Mesenchymal stem cell (in vitro differentiated cells and primary cell): ENCODE data around the gene TSPEAR.
"Not testable (repeated sequence)": the region's sequence is repeated elsewhere in the genome, so short reads cannot be mapped to it uniquely, and the experiment has no call there.

Source experiments
- DNase-seq: peaks from one replicate; pipeline ENCODE4 v3.0.0-alpha.2; 2013
- H2AFZ ChIP-seq: one replicate; pipeline ENCODE4 v1.6.1; 2013; ENCODE audit warnings: low read depth, mild to moderate bottlenecking, control low read depth, inconsistent platforms, low read length, moderate library complexity
- H2AK5ac ChIP-seq: 2 replicates; pipeline ENCODE4 v1.6.1; 2013; ENCODE audit warnings: low read length, moderate library complexity, mild to moderate bottlenecking, inconsistent platforms; ENCODE audit not compliant: severe bottlenecking
- H2BK120ac ChIP-seq: one replicate; pipeline ENCODE4 v1.6.1; 2013; ENCODE audit warnings: low read depth, mild to moderate bottlenecking, inconsistent platforms, low read length, moderate library complexity
- H2BK12ac ChIP-seq, 2 experiments: one replicate each; pipeline ENCODE4 v1.6.1; 2013; ENCODE audit warnings: inconsistent platforms in 2 of 2, low read length in 2 of 2, mild to moderate bottlenecking in 2 of 2, moderate library complexity in 2 of 2, control low read depth in 1 of 2
- H2BK15ac ChIP-seq: one replicate; pipeline ENCODE4 v1.6.1; 2013; ENCODE audit warnings: mild to moderate bottlenecking, low read depth, inconsistent platforms; ENCODE audit not compliant: poor library complexity, severe bottlenecking
- H2BK5ac ChIP-seq: 2 replicates; pipeline ENCODE4 v1.6.1; 2013; ENCODE audit warnings: low read depth, mild to moderate bottlenecking, low read length, control low read depth, inconsistent platforms; ENCODE audit not compliant: poor library complexity, severe bottlenecking
- H3K14ac ChIP-seq, 2 experiments: one replicate each; pipeline ENCODE4 v1.6.1; 2013; ENCODE audit warnings: inconsistent platforms in 2 of 2, low read length in 2 of 2, control low read depth in 1 of 2, mild to moderate bottlenecking in 1 of 2, moderate library complexity in 1 of 2
- H3K18ac ChIP-seq, 2 experiments: one replicate each; pipeline ENCODE4 v1.6.1; 2013; ENCODE audit warnings: inconsistent platforms in 2 of 2, low read length in 2 of 2, control low read depth in 1 of 2, low read depth in 1 of 2, mild to moderate bottlenecking in 1 of 2
- H3K23ac ChIP-seq, 2 experiments: one replicate each; pipeline ENCODE4 v1.6.1; 2013; ENCODE audit warnings: inconsistent platforms in 2 of 2, low read length in 2 of 2, mild to moderate bottlenecking in 2 of 2, moderate library complexity in 2 of 2, control low read depth in 1 of 2
- H3K27ac ChIP-seq: 2 replicates; pipeline ENCODE4 v1.5.1; 2013; ENCODE audit warnings: mild to moderate bottlenecking, moderate library complexity, low read length, control low read depth, inconsistent platforms; ENCODE audit not compliant: poor library complexity, severe bottlenecking
- H3K27me3 ChIP-seq, 2 experiments: 2 replicates each; pipeline versions ENCODE4 v1.6.1 to v1.7.0; 2013; ENCODE audit warnings: low read length in 2 of 2, mild to moderate bottlenecking in 2 of 2, moderate library complexity in 2 of 2, control low read depth in 1 of 2, inconsistent platforms in 1 of 2; ENCODE audit not compliant: control insufficient read depth in 1 of 2, insufficient read depth in 1 of 2
- H3K36me3 ChIP-seq, 2 experiments: 2 replicates each; pipeline versions ENCODE4 v1.6.1 to v1.7.0; 2013; ENCODE audit warnings: low read length in 2 of 2, control low read depth in 1 of 2, inconsistent platforms in 1 of 2, low read depth in 1 of 2, mild to moderate bottlenecking in 1 of 2; ENCODE audit not compliant: insufficient read depth in 2 of 2, control insufficient read depth in 1 of 2
- H3K4ac ChIP-seq, 2 experiments: one replicate each; pipeline ENCODE4 v1.6.1; 2013; ENCODE audit warnings: inconsistent platforms in 2 of 2, low read length in 2 of 2, mild to moderate bottlenecking in 2 of 2, moderate library complexity in 2 of 2, control low read depth in 1 of 2, low read depth in 1 of 2
- H3K4me1 ChIP-seq: 2 replicates; pipeline ENCODE4 v1.6.1; 2013; ENCODE audit warnings: low read depth, low read length, control low read depth; ENCODE audit not compliant: control insufficient read depth, insufficient read depth
- H3K4me2 ChIP-seq: 2 replicates; pipeline ENCODE4 v1.6.1; 2013; ENCODE audit warnings: low read length, mild to moderate bottlenecking, inconsistent platforms; ENCODE audit not compliant: poor library complexity, severe bottlenecking
- H3K4me3 ChIP-seq, 2 experiments: 2 replicates each; pipeline versions ENCODE4 v1.5.1 to v1.7.0; 2013; ENCODE audit warnings: low read length in 2 of 2, mild to moderate bottlenecking in 2 of 2, control low read depth in 1 of 2, low read depth in 1 of 2; ENCODE audit not compliant: insufficient read depth in 1 of 2
- H3K79me1 ChIP-seq: replicated peaks from 2 replicates; pipeline ENCODE4 v1.6.1; 2013; ENCODE audit warnings: mild to moderate bottlenecking, control low read depth, low read length, inconsistent platforms; ENCODE audit not compliant: poor library complexity, severe bottlenecking
- H3K9ac ChIP-seq: 2 replicates; pipeline ENCODE4 v1.7.0; 2013; ENCODE audit warnings: mild to moderate bottlenecking, low read length, moderate library complexity
- H3K9me3 ChIP-seq: 2 replicates; pipeline ENCODE4 v1.7.0; 2013; ENCODE audit warnings: mild to moderate bottlenecking, low read length; ENCODE audit not compliant: control insufficient read depth
- H4K8ac ChIP-seq: one replicate; pipeline ENCODE4 v1.6.1; 2013; ENCODE audit warnings: inconsistent platforms, mild to moderate bottlenecking, low read length, moderate library complexity
- H4K91ac ChIP-seq: one replicate; pipeline ENCODE4 v1.6.1; 2013; ENCODE audit warnings: mild to moderate bottlenecking, low read length, inconsistent platforms
- WGBS: methylation state at CpG from one replicate; pipeline ENCODE4 v1.1.7; 2013; ENCODE audit warnings: mixed read lengths; 5-methylcytosine and 5-hydroxymethylcytosine counted together

The TSPEAR gene

DNA sequence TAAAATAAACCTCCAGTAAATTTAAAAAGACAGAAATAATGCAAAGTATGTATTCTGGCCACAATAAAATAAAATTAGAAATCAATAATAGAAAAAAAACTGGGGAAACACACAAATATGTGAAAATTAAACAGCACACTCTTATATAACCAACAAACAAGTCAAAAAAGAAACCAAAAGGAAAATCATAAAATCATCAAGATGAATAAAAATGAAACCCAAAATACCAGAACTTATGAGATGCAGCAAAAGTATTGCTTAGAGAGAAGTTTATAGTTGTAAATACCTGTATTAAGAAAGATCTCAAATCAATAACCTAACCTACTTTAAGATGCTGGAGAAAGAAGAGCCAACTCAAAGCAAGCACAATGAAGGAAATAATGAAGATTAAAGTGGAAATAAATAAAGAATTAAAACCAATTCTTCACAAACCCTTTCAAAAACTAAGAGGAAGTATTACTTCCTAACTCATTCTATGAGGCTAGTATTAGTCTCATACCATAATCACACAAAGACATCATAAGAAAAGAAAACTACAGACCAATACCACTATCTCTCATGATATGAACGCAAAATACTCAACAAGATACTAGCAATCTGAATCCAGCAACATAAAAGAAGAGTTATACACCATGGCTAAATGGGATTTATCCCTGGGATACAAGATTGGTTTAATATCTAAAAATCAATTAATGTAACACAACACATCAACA is 146.3 kb downstream of the TSPEAR start:
- Histone ChIP-seq H2BK5ac (no peak overlapping the region), H3K9me3 (peaks cover 21% of the 10 kb centered on the region), H3K4me3 (no peak overlapping the region), H4K8ac (no peak overlapping the region), H3K18ac (no peak overlapping the region), H3K23ac (no peak overlapping the region), H3K36me3 (no peaks in the 10 kb centered on the region), H3K9ac (no peak overlapping the region), H2BK12ac (no peak overlapping the region), H3K4me2 (no peak overlapping the region), H3K79me1 (no peaks in the 10 kb centered on the region), H2BK120ac (no peak overlapping the region), H3K27ac (no peak overlapping the region), H2AK5ac (no peak overlapping the region), H3K14ac (no peak overlapping the region), H3K27me3 (no peaks in the 10 kb centered on the region), H3K4me1 (no peaks in the 10 kb centered on the region), H4K91ac (no peak overlapping the region), H2AFZ (no peak overlapping the region), H2BK15ac (no peak overlapping the region), H3K4ac (no peak overlapping the region)
- WGBS = 43% methylated on average over 1 of the region's 1 CpG
- DNase-seq = no peak

DNA sequence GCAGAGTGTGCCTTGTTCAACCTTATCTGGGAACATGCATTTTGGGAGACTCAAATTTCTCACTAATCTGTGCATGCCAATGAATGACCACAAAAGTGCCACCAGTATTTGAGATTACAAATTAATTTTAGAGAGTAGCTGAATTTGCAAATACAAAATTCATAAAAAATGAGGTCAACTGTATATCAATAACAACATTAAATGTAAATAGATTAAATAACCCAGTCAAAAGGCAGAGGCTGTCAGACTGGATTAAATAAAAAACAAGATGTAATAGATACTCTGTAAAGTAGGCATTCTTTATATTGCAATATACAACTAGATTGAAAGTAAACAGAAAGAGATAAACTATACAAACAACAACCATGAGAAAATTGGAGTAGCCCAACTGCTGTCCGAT is 147.3 kb downstream of the TSPEAR start:
- Histone ChIP-seq H3K4me1 (no peaks in the 10 kb centered on the region), H4K8ac (no peak overlapping the region), H2BK12ac (no peak overlapping the region), H3K4me2 (no peak overlapping the region), H2BK120ac (no peak overlapping the region), H3K9me3 (peaks cover 20% of the 10 kb centered on the region), H3K9ac (no peak overlapping the region), H3K4ac (no peak overlapping the region), H2BK5ac (no peak overlapping the region), H4K91ac (no peak overlapping the region), H2AFZ (no peak overlapping the region), H2BK15ac (no peak overlapping the region), H3K23ac (no peak overlapping the region), H3K27me3 (peaks cover 0 to 3% of the 10 kb centered on the region in 2 experiments), H3K14ac (no peak overlapping the region), H3K27ac (no peak overlapping the region), H3K4me3 (no peak overlapping the region), H3K79me1 (no peaks in the 10 kb centered on the region), H3K36me3 (no peaks in the 10 kb centered on the region), H3K18ac (no peak overlapping the region), H2AK5ac (no peak overlapping the region)
- WGBS = no CpG with 5 or more reads among the region's 1 CpG
- no peak for DNase-seq

DNA sequence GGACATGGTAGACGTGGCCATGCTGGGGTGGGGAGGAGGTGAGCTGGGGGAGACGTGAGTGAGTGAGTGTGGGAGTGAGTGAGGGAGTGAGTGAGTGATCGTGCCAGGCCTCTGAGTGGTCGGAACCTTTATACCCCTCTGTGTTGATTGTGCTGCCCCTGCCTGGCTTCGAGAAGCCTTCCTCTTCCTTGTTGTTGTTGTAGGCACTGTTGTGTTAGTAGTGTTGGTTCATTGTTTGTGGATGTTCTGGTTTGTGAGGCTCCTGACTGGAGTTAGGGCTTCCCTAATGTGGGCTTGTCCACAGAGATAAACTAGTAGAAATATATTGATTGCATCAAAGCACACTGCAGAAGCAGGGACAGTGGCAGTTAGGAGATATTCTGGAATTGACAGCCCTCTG is 152.7 kb downstream of the TSPEAR start, which contains the start of gene KRTAP10-3:
TSS of gene KRTAP10-3 (minus strand) at position 101 of the 400 bp plus-strand sequence. CDS start at position 21, 80 bp downstream.
- no peak within 1 kb of the TSS for H2BK120ac ChIP-seq
- H3K4me1 ChIP-seq = peaks cover 2% of the 10 kb centered on the region
- H3K14ac ChIP-seq = peak within 1 kb of the TSS in 1 of 2 experiments; percentile 62
- peaks cover 9 to 37% of the 10 kb centered on the region in 2 experiments for H3K27me3 ChIP-seq
- H4K8ac ChIP-seq = no peak within 1 kb of the TSS
- no peak within 1 kb of the TSS for H3K27ac ChIP-seq
- H2BK5ac ChIP-seq = no peak within 1 kb of the TSS
- H3K4me2 ChIP-seq = no peak within 1 kb of the TSS
- H2AK5ac ChIP-seq = no peak within 1 kb of the TSS
- no peak within 1 kb of the TSS for H3K18ac ChIP-seq
- no peak within 1 kb of the TSS for H3K4me3 ChIP-seq
- no peak within 1 kb of the TSS for H3K4ac ChIP-seq
- no peak within 1 kb of the TSS for H2BK12ac ChIP-seq
- H2BK15ac ChIP-seq = no peak within 1 kb of the TSS
- WGBS = 68% methylated on average over 5 of the region's 5 CpGs
- H4K91ac ChIP-seq = no peak within 1 kb of the TSS
- H3K23ac ChIP-seq = no peak within 1 kb of the TSS
- H3K9ac ChIP-seq = no peak within 1 kb of the TSS
- no peak within 1 kb of the TSS for H2AFZ ChIP-seq
- H3K9me3 ChIP-seq = peaks cover 11% of the 10 kb centered on the region
- no peaks in the 10 kb centered on the region for H3K79me1 ChIP-seq
- H3K36me3 ChIP-seq = no peaks in the 10 kb centered on the region
- DNase-seq = no peak

DNA sequence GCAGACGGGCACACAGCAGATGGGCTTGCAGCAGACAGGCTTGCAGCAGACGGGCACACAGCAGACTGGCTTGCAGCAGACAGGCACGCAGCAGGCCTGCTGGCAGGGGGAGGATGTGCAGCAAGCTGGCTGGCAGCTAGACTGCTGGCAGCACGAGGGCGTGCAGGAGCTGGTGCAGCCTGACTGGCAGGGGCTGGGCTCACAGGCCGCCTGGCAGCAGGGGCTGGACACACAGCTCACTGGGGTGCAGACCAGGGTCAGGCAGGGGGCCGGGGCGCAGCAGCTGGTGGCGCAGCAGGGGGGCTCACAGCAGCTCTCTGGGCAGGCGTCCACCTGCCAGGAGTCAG is 153.1 kb downstream of the TSPEAR start:
- H3K18ac ChIP-seq, H3K23ac ChIP-seq, H2AK5ac ChIP-seq, H3K4me3 ChIP-seq, H4K8ac ChIP-seq, H2BK120ac ChIP-seq, H4K91ac ChIP-seq, H2AFZ ChIP-seq, H3K36me3 ChIP-seq, H3K27ac ChIP-seq, H3K4ac ChIP-seq, H2BK5ac ChIP-seq, H3K4me1 ChIP-seq, H2BK12ac ChIP-seq, DNase-seq, H3K79me1 ChIP-seq, H3K4me2 ChIP-seq, H2BK15ac ChIP-seq, H3K9ac ChIP-seq: not testable (repeated sequence)
- WGBS = 62% methylated on average over 9 of the region's 10 CpGs
- Histone ChIP-seq H3K9me3 (peaks cover 10% of the 10 kb centered on the region), H3K14ac (peak overlapping the region in 1 of 2 experiments; percentile 62), H3K27me3 (peaks cover 9 to 39% of the 10 kb centered on the region in 2 experiments)
